SKM-1 treated with dmso at 0.1 percent for 144 hours (cell line): Measurements from ENCODE around the gene LYPLA2.
"Not testable (repeated sequence)": the region's sequence is repeated elsewhere in the genome, so short reads cannot be mapped to it uniquely, and the experiment has no call there.

ENCODE experiments used
- DNase-seq: peaks from one replicate; lab custom pipeline; 2025; ENCODE audit not compliant: unreplicated experiment; lab: John Stamatoyannopoulos, UW

Gene LYPLA2

DNA sequence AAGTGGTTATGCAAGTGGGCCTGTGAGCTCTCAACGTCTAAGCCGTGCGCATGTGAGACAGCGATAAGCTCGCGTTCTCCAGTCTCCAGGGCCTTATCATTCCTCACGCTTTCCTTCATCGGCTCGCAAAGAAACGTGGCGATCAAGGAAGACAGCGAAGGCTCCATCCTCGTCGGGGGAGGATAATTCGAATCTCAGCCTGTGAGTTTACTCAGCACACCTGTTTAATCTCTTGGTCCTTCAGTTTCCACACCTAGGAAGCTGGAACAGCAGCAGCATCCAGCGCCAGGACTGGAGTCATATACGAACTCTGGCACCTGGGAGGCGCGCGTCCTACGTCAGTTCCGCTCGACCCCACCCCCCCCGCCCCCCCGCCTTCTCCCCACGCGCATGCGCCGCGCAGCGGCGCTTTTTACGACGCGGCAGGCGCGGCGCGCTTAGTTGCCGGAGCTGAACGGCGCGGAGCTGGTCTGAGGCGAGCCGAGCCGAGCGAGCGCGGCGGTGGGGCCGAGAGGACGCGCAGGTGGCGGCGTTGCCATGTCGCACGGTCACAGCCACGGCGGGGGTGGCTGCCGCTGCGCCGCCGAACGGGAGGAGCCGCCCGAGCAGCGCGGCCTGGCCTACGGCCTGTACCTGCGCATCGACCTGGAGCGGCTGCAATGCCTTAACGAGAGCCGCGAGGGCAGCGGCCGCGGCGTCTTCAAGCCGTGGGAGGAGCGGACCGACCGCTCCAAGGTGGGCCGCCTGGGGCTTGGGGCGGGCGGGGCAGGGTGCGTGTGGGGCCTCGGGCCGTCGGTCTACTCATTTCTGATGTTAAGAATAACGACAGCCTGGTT, 12.7 kb upstream of the LYPLA2 start, which contains the start of gene PITHD1:
TSS of gene PITHD1 (plus strand) at position 440 of the 836 bp plus-strand sequence. CDS start at position 538, 98 bp downstream.
- peak; percentile 78 for DNase-seq

DNA sequence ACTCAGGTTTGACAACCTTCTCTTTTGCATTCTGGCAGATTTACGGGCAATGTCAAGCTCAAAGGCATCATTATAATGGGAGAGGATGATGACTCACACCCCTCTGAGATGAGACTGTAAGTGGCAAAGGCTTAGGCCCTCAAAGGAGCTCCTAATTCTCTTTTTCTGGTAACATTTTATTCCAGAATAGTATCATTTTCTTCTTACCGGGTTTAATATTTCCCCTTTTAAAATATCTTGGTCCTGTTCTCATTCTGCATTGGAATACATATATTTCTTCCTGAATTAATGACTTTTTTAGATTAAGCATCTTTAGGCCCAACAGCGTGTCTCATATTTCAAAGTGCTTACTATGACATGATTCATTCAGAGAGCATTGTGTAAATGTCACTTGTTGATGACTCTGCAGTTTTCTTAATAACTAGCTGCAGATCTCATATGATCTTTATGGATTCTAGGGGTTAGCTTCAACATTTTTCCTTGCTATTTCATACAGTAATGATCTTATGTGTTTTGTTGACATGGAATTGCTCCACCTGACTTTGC, 11.0 kb upstream of the LYPLA2 start:
- no peak for DNase-seq

DNA sequence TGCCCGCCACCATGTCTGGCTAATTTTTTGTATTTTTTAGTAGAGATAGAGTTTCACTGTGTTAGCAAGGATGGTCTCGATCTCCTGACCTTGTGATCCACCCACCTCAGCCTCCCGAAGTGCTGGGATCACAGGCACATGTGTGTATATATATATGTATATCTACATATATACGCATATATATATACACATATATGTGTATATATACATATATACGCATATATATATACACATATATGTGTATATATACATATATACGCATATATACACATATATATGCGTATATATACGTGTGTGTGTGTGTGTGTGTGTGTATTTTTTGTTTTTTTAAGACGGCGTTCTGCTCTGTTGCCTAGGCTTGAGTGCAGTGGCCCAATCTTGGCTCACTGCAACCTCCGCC, 7.8 kb upstream of the LYPLA2 start:
- not testable (repeated sequence) for DNase-seq

DNA sequence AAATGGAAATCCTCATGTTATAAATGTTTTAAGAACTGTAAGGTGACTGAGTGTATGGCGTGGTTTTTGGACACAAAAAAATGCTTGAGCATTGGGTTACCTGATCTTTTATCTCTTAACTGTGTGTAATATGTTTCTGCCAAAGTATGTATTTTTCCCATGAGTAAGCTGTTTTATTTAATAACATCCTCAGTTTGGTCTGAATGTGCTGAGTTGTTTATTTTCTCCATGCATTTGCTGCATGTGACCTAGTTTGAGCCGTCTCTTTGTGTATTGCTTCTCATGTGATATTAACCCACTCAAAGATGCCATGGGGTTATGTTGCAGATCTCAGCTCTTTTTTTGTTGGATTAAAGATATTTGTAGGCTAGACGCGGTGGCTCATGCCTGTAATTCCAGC, 6.1 kb upstream of the LYPLA2 start:
- DNase-seq, result no peak

DNA sequence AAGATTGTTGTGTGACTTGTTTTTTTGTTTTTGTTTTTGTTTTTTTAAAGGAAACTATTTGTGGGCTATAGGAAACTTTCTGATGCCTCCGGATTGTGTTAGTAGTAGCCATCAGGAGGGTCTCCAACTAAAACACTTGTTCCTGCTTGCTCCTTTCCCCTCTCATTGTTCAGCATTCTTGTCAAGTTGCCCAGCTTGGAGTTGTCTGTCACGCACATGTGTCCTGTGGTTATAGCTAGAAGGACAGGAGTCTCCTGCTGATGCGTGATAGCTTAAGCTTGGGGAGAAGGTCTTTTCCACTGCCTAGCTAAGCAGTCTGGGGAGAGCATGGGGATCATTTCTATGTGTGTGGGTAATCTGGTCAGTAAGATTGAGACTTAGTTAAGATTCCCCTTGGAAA, 3.2 kb upstream of the LYPLA2 start:
- no peak for DNase-seq

DNA sequence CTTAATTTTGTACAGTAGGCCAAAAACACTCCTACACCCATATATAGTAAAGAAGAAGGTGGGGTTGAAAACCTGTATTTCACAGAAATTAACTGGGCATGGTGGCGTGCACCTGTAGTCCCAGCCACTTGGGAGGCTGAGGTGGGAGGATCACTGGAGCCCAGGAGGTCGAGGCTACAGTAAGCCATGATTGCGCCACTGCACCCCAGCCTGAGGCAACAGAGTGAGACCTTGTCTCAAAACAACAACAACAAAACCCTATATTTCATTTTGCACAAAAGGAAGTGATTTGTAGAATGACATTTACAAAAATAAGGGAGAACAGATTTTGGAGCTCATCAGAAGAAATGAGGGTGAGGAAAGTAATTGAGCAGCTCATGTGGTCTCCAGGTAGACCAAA, 2.2 kb upstream of the LYPLA2 start:
- no peak for DNase-seq

DNA sequence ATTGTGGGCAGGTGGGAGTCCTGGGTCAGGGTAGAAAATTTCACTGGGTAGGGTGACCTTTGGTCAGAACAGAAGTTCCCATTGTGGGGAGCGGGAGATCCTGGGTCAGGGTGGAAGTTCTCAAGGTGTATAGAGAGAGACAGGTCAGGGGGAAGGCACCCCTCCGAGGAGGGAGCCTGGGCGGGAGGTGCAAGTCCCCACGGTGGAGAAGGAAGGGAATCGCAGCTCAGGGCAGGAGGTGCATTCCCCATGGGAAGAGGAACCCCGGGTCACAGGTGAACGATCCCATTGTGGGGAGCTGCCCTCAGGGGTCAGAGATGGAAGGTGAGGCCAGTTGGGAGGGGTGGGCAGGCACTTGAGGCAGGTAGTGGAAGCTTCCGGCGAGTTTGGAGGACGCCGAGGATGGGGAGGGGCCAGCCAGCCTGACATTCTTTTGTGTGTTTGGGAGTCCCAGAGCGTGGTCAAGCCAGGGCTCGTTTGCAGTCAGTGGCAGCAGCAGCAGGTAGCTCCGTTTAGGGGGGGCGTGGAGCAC, 637 bp downstream of the LYPLA2 start:
- DNase-seq, result no peak

DNA sequence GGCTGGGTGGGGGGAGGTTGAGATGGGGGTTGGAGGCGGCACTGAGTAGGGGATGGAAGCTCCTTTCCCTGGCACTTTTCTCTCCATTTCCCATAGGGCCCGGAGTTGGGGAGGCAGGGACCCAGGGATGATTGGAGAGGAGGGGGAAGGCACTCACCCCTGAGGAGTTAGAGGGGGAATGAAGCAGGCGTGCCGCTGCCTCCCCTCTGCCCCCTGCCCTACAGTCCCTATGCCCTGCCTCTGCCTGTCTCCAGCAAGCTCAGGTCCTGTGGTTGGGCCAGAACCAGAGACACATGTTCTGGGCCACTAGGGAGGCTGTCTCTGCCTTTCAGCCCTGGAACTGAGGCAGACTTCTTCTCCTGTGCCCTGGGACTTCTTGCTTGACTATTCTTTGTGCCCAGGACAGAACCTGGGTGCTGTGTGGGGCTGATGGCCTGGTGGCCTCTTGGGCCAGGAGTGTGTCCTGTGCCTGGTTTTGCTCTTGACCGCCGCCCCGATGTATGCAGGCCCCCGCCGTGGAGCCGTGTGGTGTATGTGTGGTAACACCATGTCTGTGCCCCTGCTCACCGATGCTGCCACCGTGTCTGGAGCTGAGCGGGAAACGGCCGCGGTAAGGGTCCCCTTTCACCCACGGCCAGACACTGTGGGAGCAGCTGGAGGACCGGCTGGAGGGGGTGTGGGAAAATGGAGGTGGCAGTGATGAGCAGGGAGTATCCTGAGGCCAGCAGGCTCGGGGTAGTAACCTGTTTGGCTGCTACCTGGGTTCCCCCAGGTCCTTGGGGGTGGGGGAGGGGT, 1.4 kb downstream of the LYPLA2 start:
- no peak for DNase-seq

DNA sequence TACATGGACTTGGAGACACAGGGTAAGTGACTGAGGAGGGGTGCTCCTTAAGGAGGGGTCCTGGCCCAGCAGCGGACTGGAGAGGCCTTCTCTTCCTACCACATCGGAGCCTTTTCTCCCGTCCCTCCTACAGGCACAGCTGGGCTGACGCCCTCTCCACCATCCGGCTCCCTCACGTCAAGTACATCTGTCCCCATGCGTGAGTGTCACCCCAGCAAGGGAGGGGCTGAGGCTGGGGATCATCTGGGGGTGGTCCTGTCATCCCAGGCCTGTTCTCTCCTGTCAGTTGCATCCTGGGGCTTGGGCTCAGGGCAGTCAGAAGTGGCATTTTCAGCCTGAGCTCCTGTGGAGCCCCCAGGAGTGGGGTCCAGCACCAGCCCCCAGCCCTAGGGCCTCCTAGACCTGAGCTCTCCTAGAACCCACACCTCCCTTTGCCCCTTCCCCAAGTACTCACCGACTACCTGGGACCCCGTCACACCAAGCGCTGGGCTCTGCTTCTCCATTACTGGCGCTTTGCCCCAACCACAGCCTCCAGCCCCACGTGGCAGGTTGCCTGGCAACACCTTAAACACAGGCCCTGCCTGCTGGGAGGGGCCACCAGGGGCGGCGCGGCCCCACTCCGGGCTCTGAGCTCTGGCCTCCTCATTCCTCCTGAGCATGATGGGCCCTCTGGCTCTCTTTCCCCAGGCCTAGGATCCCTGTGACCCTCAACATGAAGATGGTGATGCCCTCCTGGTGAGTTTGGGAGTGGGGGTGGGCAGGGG, 2.3 kb downstream of the LYPLA2 start:
- no peak for DNase-seq

DNA sequence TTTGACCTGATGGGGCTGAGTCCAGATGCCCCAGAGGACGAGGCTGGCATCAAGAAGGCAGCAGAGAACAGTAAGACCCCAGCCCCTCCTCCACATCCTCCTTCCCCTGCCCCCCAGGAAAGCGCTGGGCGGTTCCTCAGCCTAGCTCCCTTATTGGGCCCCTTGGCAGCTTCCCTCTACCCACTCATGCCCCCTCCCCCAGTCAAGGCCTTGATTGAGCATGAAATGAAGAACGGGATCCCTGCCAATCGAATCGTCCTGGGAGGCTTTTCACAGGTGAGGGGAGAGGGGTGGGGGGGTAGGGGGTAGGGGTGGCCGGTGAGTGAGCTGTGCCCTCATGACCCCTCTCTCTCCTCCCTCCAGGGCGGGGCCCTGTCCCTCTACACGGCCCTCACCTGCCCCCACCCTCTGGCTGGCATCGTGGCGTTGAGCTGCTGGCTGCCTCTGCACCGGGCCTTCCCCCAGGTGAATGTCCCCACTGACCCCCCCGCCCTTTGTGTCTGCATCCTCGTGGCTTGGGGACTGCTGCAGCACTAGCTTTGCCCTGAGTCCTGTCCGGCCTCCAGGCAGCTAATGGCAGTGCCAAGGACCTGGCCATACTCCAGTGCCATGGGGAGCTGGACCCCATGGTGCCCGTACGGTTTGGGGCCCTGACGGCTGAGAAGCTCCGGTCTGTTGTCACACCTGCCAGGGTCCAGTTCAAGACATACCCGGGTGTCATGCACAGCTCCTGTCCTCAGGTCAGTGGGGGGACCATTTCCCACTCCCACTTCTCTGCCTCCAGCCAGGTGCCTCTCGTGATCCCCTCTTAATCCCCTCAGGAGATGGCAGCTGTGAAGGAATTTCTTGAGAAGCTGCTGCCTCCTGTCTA, 3.2 kb downstream of the LYPLA2 start:
- DNase-seq, result no peak

DNA sequence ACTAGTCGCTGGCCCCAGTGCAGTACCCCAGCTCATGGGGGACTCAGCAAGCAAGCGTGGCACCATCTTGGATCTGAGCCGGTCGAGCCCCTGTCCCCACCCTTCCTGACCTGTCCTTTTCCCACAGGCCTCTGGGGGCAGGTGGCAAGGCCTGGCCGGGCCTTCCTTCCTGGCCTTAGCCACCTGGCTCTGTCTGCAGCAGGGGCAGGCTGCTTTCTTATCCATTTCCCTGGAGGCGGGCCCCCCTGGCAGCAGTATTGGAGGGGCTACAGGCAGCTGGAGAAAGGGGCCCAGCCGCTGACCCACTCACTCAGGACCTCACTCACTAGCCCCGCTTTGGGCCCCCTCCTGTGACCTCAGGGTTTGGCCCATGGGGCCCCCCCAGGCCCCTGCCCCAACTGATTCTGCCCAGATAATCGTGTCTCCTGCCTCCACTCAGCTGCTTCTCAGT, 3.8 kb downstream of the LYPLA2 start:
- DNase-seq, result not testable (repeated sequence)

DNA sequence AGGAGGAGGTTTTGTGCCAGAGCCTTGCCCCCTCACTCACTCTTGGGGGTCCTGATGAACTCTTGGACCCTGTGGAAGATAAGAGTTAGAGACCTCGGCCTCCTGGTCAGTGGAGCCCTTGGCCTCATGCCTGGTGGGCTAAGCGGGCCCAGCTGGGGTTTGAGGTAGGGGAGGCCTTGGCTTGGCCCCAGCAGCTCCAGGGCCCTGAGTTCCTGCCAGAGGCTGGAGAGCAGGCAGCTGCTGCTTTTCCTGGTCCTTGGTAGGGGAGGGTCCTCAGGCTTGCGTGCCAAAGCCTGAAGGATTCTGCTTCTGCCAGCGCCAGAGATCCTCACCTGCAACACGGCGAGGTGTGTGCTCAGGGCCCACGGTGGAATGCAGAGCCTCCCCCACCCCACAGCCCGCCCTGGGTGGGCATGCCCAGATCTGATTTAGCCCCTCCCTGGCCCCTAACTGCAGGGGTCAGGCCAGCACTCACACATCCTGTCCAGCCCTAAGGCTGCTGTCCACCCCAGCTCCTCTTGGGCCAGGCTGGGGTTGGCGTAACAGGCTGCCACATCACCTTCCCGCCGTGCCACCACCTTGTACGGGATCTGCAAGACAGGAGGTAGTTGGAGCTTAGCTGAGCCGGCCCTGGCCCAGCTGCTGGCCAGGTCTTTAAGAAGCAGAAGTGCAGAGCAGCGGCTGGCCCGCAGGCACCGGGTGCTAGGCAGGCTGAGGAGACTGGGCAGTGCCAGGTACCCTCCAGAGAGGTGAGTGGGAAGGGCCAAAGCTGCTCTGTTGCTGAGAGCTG, 4.9 kb downstream of the LYPLA2 start:
- no peak for DNase-seq

DNA sequence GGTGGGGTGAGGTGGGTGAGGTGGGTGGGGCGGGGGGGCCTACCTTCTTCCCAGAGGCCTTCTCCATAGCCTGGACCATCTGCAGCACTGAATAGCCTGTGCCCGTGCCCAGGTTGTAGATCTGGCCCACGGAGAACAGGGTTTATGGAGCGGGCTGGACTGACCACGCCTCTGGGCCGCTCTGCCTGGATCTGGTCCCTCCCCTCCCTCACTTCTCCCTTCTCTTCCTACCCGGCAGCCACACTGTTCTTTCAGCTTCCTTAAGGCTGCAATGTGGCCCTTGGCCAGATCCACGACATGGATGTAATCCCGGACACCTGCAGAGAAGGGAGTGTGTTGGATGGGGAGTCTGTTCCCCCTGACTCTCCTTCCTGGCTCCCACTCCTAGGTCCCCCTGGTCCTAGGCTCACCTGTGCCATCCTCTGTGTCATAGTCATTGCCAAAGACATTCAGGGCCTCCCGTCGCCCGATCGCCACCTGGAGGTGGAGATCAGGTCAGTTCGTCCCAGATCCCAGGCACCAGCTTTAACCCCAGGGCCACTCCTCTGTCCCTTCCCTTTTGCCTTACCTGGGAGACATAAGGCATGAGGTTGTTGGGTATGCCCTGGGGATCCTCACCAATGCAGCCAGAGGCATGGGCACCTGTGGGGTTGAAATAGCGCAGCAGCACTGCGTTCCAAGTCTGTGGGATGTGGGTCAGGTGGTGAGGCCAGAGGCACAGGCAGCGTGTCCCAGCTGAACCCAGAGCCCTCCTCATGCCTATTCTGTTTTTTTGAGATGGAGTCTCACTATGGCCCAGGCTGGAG, 5.7 kb downstream of the LYPLA2 start:
- DNase-seq, result no peak

DNA sequence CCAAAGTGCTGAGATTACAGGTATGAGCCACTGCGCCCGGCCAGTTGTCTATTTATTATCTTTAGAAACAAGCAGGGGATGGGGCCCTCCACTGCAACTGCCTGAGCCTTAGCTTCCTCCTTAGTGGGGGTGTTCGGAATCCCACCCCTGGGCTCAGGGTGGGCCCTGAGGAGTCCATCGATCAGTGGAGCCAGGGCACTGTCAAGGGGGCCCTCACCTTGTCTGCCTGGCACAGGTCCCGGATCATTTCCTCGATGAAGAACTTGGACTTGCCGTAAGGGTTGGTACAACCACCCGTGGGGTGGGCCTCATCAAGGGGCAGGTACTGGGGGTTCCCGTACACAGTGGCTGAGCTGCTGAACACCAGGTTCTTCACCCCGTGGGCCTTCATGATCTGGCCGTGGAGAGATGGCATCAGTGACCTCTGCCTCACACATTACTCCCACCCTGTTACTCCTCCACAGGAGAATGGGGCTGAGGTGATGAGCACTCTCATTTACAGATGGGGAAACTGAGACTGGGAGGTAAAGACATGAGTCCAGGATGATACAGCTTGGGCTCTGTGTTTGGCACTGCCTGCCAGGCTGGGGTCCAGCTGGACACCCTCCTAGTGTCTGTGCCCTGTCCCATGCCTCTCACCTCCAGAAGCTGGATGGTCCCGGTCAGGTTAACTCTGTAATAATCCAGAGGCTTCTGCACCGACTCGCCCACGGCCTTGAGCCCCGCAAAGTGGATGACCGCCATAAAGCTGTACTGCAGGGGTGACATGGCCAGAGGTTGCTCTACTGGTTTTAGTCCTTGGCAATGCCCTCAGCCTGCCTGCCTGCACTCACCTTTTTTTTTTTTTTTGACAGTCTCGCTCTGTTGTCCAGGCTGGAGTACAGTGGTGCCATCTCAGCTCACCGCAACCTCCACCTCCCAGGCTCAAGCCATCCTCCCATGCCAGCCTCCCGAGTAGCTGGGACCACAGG, 6.8 kb downstream of the LYPLA2 start:
- no peak for DNase-seq

DNA sequence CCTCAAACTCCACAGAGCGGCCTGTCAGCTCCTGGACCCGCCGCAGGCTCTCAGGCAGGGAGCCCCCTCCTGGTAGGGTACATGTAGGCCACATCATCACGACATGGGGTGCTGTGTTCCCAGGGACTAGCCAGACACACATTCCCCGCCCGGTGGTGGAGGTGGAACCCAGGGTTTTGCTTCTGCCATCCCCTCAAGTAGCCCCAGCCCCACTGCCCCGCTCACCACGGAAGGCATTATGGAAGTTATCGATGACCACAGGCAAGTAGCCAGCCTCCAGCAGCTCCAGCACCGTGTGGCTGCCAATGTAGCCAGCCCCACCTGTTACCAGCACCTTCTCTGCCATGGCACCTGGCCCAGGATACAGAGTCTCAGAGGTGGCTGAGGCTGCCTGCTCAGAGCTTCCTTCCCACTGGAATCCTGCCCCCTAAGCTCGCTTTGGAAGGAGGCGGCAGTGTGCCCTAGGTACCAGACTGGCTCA, 7.8 kb downstream of the LYPLA2 start:
- DNase-seq, result no peak

DNA sequence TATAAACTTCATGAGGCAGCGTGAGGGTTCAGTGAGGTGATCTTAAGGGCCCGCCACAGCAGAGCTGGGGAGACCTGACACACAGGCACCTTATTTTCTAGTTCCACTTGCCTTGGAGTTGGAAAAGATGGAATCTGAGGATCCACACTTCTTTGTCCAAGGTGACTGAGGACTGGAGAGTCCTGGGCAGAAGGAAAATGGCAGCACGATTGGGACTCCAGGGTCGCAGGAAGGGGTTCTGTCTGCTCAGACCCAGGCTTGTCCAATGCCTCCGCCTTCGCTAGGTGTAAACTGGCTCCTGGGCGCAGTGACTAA, 8.3 kb downstream of the LYPLA2 start:
- no peak for DNase-seq
